Measurements from ENCODE around the gene CFAP46. TPM values are rescaled to one million over a fixed set of nuclear protein-coding genes. Genes with fewer than 3 reads are reported as not detected.

Gene CFAP46
- total and polyA plus RNA-seq, 10 of the 15 experiments (the other 5 are each of a cell fraction or from before 2014, with no cell fraction given) = 0.01 to 0.18 (median 0.03) TPM; not detected in 7

GRCh38 chr10:132828681-132829080, 113.7 kb downstream of the CFAP46 start (continued):
- TF ChIP-seq ZBTB40 (IDR thresholded peaks at IDR 0.05; ENCODE audit: borderline replicate concordance) (no peak), MTA2 (IDR thresholded peaks at IDR 0.05; ENCODE audit: low read depth) (no peak)

GRCh38 chr10:132827861-132828539, 114.4 kb downstream of the CFAP46 start:
- in situ Hi-C loops (cut with MboI) (no loop called here), intact Hi-C loops (cut with micrococcal nuclease; ENCODE audit: unreplicated experiment) (no loop called here)
- POLR2A ChIA-PET = no interaction called here
- BruUV-seq (replicated peaks) = no TSS peak
- no peaks in the 10 kb centered on the region for H3K27me3 ChIP-seq (replicated peaks in 1 of 2; ENCODE audit: control insufficient read depth in 2 of 2, insufficient read depth in 2 of 2, low read length in 1 of 2)
- RAD21 ChIA-PET (ENCODE audit: unreplicated experiment) = no interaction called here
- SMC1A ChIA-PET (ENCODE audit: uncharacterized antibody, unreplicated experiment) = no interaction called here
- H3K4me1 ChIP-seq (ENCODE audit: control insufficient read depth, insufficient read depth, low read length) = no peaks in the 10 kb centered on the region
- no peak for DNase-seq (ENCODE audit: low read depth, low spot score)
- H3K36me3 ChIP-seq (ENCODE audit: control insufficient read depth in 2 of 2, insufficient read depth in 2 of 2, low read length in 1 of 2) = no peaks in the 10 kb centered on the region; a peak in 1 of 4 replicates
- H4K20me1 ChIP-seq (ENCODE audit: control insufficient read depth, insufficient read depth) = no peaks in the 10 kb centered on the region
- FAIRE-seq = no peak
- CTCF ChIA-PET = no interaction called here
- no peak overlapping the region for H3K27ac ChIP-seq (ENCODE audit: control insufficient read depth, insufficient read depth)
- no peak overlapping the region for H2AFZ ChIP-seq (ENCODE audit: control insufficient read depth, low read depth, low read length)
- no peak overlapping the region for H3K9ac ChIP-seq (ENCODE audit: control insufficient read depth, insufficient read depth, low read length)
- no peak for ATAC-seq
- 63% methylated on average over 29 of the region's 29 CpGs for WGBS (ENCODE audit: insufficient coverage, insufficient replicate concordance, low lambda C conversion rate, missing lambda C conversion rate)
- H3K4me3 ChIP-seq = no peak overlapping the region
- H3K79me2 ChIP-seq (ENCODE audit: control insufficient read depth, insufficient read depth, low read length) = no peaks in the 10 kb centered on the region
- no peak overlapping the region for H3K4me2 ChIP-seq (ENCODE audit: control insufficient read depth, insufficient read depth)
- H3K9me3 ChIP-seq (replicated peaks; ENCODE audit: control insufficient read depth, insufficient read depth, low read length) = peaks cover 4% of the 10 kb centered on the region; the same call in 2 of the 3 replicates
- no peak for TF ChIP-seq STAT3 (IDR thresholded peaks at IDR 0.05; ENCODE audit: low read depth, low read length)
- TF ChIP-seq ZBTB4 (CRISPR knock-in tag; IDR thresholded peaks at IDR 0.05) = no peak
- no peak for TF ChIP-seq CHD1 (IDR thresholded peaks at IDR 0.05; ENCODE audit: low read depth, low read length)
- no peak for TF ChIP-seq E2F8 (IDR thresholded peaks at IDR 0.05; ENCODE audit: low read depth, partially characterized antibody)
- TF ChIP-seq SPI1 (IDR thresholded peaks at IDR 0.05; ENCODE audit: borderline replicate concordance, insufficient read depth, low read depth, low read length) = no peak
- TF ChIP-seq MAX (IDR thresholded peaks at IDR 0.05; ENCODE audit: low read depth, low read length) = no peak
- no peak for TF ChIP-seq RELB (IDR thresholded peaks at IDR 0.05; ENCODE audit: low read depth)
